HCT116 (cell line): Measurements from ENCODE around the gene DPP9. TPM values are rescaled to one million over a fixed set of nuclear protein-coding genes. Genes with fewer than 3 reads are reported as not detected.

Experiments
- ATAC-seq: fragments of 200-7000 bp; cut with Tn5 transposase; 2 replicates; pipeline ENCODE4 v1.9.1; 2020; ENCODE audit warnings: mild to moderate bottlenecking, moderate library complexity
- BruUV-seq: library from RNA; stranded (reverse); fragments of 400-500 nt; replicated peaks from 2 replicates; lab custom pipeline; 2021; lab: Mats Ljungman, UMichigan
- CTCF ChIA-PET: fragments of 300-600 bp; sonication (Branson Sonifier 250); formaldehyde crosslinking; loops from one replicate; lab custom pipeline; 2021; ENCODE audit warnings: antibody characterized with exemption; lab: Charles Lee
- POLR2A ChIA-PET: fragments of 300-600, 350-600 bp; sonication (Branson Sonifier 250); formaldehyde crosslinking; loops from one replicate; lab custom pipeline; 2021; ENCODE audit warnings: antibody characterized with exemption; lab: Charles Lee
- RAD21 ChIA-PET, 2 experiments: fragments of 300-600 bp; sonication (Branson Sonifier 250); formaldehyde crosslinking; loops; one replicate each; lab custom pipeline; 2023; ENCODE audit warnings: low total read pairs in 2 of 2; ENCODE audit not compliant: uncharacterized antibody in 2 of 2, unreplicated experiment in 2 of 2, low non-redundant PET in 1 of 2; lab: Charles Lee
- DNase-seq: peaks from one replicate; pipeline ENCODE4 v3.0.0-alpha.2; 2010; ENCODE audit warnings: low read depth, low spot score
- H2AFZ ChIP-seq: fragments of 200-600 bp; shearing (Covaris generic), sonication (generic); 2 replicates; pipeline ENCODE4 v1.6.1; 2017; ENCODE audit warnings: low read depth, mixed run types, mixed read lengths, antibody characterized with exemption, low read length; ENCODE audit not compliant: poor library complexity, severe bottlenecking
- H3K27ac ChIP-seq: 2 replicates; pipeline ENCODE4 v1.5.1; 2012; ENCODE audit warnings: low read depth, low read length
- H3K27me3 ChIP-seq: fragments of 200-600 bp; sonication (generic); 2 replicates; pipeline ENCODE4 v1.6.1; 2016; ENCODE audit warnings: mixed run types, low read length, mixed read lengths; ENCODE audit not compliant: insufficient read depth
- H3K36me3 ChIP-seq, 2 experiments: fragments of 200-500 bp in 1 of 2; fragments of 200-600 bp in 1 of 2; sonication (Bioruptor generic) in 1 of 2; sonication (generic) in 1 of 2; 2 replicates each; pipeline versions ENCODE4 v1.5.1 to v1.6.1; 2014 to 2016; ENCODE audit warnings: low read length in 2 of 2, inconsistent platforms in 1 of 2, mixed read lengths in 1 of 2, mixed run types in 1 of 2; ENCODE audit not compliant: insufficient read depth in 2 of 2, control insufficient read depth in 1 of 2
- H3K4me1 ChIP-seq, 2 experiments: fragments of 200-600 bp in 1 of 2; sonication (generic) in 1 of 2; 2 replicates each; pipeline versions ENCODE4 v1.5.1 to v1.6.1; 2012 to 2017; ENCODE audit warnings: low read length in 2 of 2, inconsistent platforms in 1 of 2, mild to moderate bottlenecking in 1 of 2, mixed read lengths in 1 of 2, mixed run types in 1 of 2, moderate library complexity in 1 of 2; ENCODE audit not compliant: insufficient read depth in 2 of 2, control insufficient read depth in 1 of 2
- H3K4me2 ChIP-seq: fragments of 200-600 bp; sonication (generic); 2 replicates; pipeline ENCODE4 v1.6.1; 2017; ENCODE audit warnings: mixed run types, low read length, mixed read lengths
- H3K4me3 ChIP-seq, 2 experiments: fragments of 200-600 bp in 1 of 2; sonication (generic) in 1 of 2; replicated peaks in 1 of 2; 2 replicates each; pipeline ENCODE4 v1.5.1; 2011 to 2016; ENCODE audit warnings: low read length in 2 of 2, control low read depth in 1 of 2, low read depth in 1 of 2, mild to moderate bottlenecking in 1 of 2, mixed read lengths in 1 of 2, mixed run types in 1 of 2
- H3K79me2 ChIP-seq: fragments of 200-600 bp; sonication (generic); 2 replicates; pipeline ENCODE4 v1.6.1; 2017; ENCODE audit warnings: mild to moderate bottlenecking, mixed run types, low read length, moderate library complexity, mixed read lengths; ENCODE audit not compliant: insufficient read depth
- H3K9ac ChIP-seq: fragments of 200-600 bp; sonication (generic); 2 replicates; pipeline ENCODE4 v1.6.1; 2016; ENCODE audit warnings: low read length, mixed read lengths
- H3K9me2 ChIP-seq: fragments of 200-600 bp; sonication (generic), shearing (Covaris generic); 2 replicates; pipeline ENCODE4 v1.6.1; 2017; ENCODE audit warnings: mixed run types, mild to moderate bottlenecking, moderate library complexity; ENCODE audit not compliant: insufficient read depth
- H3K9me3 ChIP-seq, 2 experiments: fragments of 200-500 bp in 1 of 2; fragments of 200-600 bp in 1 of 2; sonication (Bioruptor generic) in 1 of 2; sonication (generic) in 1 of 2; 2 replicates each; pipeline ENCODE4 v1.6.1; 2014 to 2017; ENCODE audit warnings: low read length in 2 of 2, mixed read lengths in 2 of 2, inconsistent platforms in 1 of 2, low read depth in 1 of 2, mild to moderate bottlenecking in 1 of 2, mixed run types in 1 of 2, moderate library complexity in 1 of 2; ENCODE audit not compliant: control insufficient read depth in 1 of 2, insufficient read depth in 1 of 2
- H4K20me1 ChIP-seq: fragments of 200-600 bp; sonication (generic), shearing (Covaris generic); 2 replicates; pipeline ENCODE4 v1.6.1; 2017; ENCODE audit warnings: mixed run types, mild to moderate bottlenecking, moderate library complexity; ENCODE audit not compliant: insufficient read depth
- CBX3 ChIP-seq: IDR thresholded peaks from 2 replicates; pipeline ENCODE4 v1.6.1; 2012; ENCODE audit warnings: low read depth
- EGR1 ChIP-seq: IDR thresholded peaks from 2 replicates; pipeline ENCODE4 v1.6.1; 2012; ENCODE audit warnings: low read depth
- EZH2 ChIP-seq: fragments of 200-600 bp; sonication (generic); IDR thresholded peaks from 2 replicates; pipeline ENCODE4 v1.6.1; 2017; ENCODE audit warnings: antibody characterized with exemption, mixed run types
- EZH2phosphoT487 ChIP-seq: fragments of 200-600 bp; IDR thresholded peaks from 2 replicates; pipeline ENCODE4 v1.6.1; 2018; ENCODE audit warnings: antibody characterized with exemption, borderline replicate concordance
- FOSL1 ChIP-seq: IDR thresholded peaks from 2 replicates; pipeline ENCODE4 v1.6.1; 2012; ENCODE audit warnings: low read depth
- POLR2A ChIP-seq: IDR thresholded peaks from 2 replicates; pipeline ENCODE4 v1.7.0; 2011; ENCODE audit warnings: borderline replicate concordance; ENCODE audit not compliant: insufficient read depth, insufficient read length; ENCODE audit errors: extremely low read depth
- POLR2AphosphoS5 ChIP-seq: IDR thresholded peaks from 2 replicates; pipeline ENCODE4 v1.6.1; 2011; ENCODE audit warnings: mild to moderate bottlenecking, low read depth, low read length, moderate library complexity
- SIN3A ChIP-seq: IDR thresholded peaks from 2 replicates; pipeline ENCODE4 v1.6.1; 2012; ENCODE audit warnings: low read depth
- TCF7L2 ChIP-seq: IDR thresholded peaks from 2 replicates; pipeline ENCODE4 v1.7.0; 2011; ENCODE audit warnings: borderline replicate concordance, inconsistent platforms; ENCODE audit not compliant: insufficient read depth, insufficient read length; ENCODE audit errors: extremely low read depth
- YY1 ChIP-seq: IDR thresholded peaks from 2 replicates; pipeline ENCODE4 v1.6.1; 2011; ENCODE audit warnings: low read length, low read depth, moderate library complexity, mild to moderate bottlenecking; ENCODE audit not compliant: insufficient replicate concordance; ENCODE audit errors: extremely low read depth
- ZFX ChIP-seq: fragments of 450-650 bp; IDR thresholded peaks from 2 replicates; pipeline ENCODE4 v1.6.1; 2017
- ZNF274 ChIP-seq: fragments of 200-500 bp; sonication (Bioruptor generic); IDR thresholded peaks from 2 replicates; pipeline ENCODE4 v1.6.1; 2014; ENCODE audit warnings: mild to moderate bottlenecking, low read depth, low read length, inconsistent platforms
- intact Hi-C: fragments of 100-400 bp; cut with micrococcal nuclease; formaldehyde crosslinking; loops from 2 replicates; pipeline ENCODE4 v1.10.0; 2022
- total RNA-seq: library from RNA; stranded (reverse); gene quantifications from one replicate; pipeline ENCODE4 v1.2.1, GENCODE V29; 2021; ENCODE audit not compliant: unreplicated experiment
- TF ChIP-seq, protein P1 (sequence below): IDR thresholded peaks from 2 replicates; pipeline ENCODE4 v1.6.1; 2011; ENCODE audit warnings: mild to moderate bottlenecking, low read length, moderate library complexity; ENCODE audit not compliant: insufficient replicate concordance; ENCODE audit errors: extremely low read depth
- TF ChIP-seq, protein P2 (sequence below): IDR thresholded peaks from 2 replicates; pipeline ENCODE4 v1.6.1; 2012
- TF ChIP-seq, protein P3 (sequence below): IDR thresholded peaks from 2 replicates; pipeline ENCODE4 v1.6.1; 2012; ENCODE audit warnings: low read depth
- TF ChIP-seq, protein P4 (sequence below): IDR thresholded peaks from 2 replicates; pipeline ENCODE4 v1.6.1; 2012

The DPP9 gene
- total RNA-seq, 1 experiment from 2014 or later = 67.6 TPM

DNA sequence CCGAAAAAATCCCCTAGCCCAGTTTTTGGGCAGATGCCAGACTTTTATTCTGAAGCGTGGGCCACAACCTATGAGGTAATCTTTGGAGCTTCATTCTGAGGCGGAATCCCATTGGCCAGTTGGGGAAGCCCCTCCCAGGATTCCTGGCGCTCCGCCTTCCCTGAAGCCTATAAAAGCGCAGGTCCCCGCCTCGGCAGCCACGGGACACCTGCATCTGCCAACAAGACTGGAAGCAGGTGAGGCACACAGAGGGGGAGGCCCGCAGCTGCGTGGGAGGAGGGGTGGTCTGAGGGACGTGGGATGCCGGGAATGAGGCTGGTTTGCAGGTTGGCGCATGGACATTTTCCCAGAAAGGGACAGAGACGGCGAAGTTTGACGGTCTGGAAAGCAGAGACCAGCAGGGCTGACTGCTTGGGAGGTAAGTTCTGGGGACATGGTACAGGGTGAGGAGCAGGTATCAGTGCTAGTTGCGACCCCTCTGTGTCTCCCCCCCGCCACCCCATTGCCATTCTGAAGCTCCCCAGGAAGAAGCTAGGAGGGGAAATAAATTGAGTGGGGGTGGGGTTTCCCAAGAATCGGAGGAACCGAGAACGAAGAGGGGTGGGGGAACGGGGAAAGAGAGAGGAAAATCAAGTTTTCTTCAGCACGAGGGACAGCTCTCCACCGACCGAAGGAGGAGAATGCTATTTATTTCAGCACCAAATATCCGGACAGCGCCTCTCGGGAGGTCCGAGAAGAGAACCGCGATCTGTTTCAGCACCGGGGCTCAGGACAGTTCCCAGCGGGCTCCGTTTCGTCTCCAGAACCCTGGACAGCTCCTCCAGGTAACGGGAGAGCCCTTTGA, 45.5 kb upstream of the DPP9 start:
- no peak overlapping the region for H3K27ac ChIP-seq
- no peak overlapping the region for H2AFZ ChIP-seq
- H3K9me3 ChIP-seq = no peaks in the 10 kb centered on the region
- no peaks in the 10 kb centered on the region for H3K79me2 ChIP-seq
- CTCF ChIA-PET = no interaction called here
- no peaks in the 10 kb centered on the region for H4K20me1 ChIP-seq
- no peak for TF ChIP-seq EZH2phosphoT487
- peak; percentile 98 for TF ChIP-seq CBX3
- TF ChIP-seq SIN3A = peak; percentile 99
- TF ChIP-seq EGR1 = no peak
- no peak for TF ChIP-seq ZFX
- TF ChIP-seq ZNF274 = no peak
- TF ChIP-seq, protein P1, sequence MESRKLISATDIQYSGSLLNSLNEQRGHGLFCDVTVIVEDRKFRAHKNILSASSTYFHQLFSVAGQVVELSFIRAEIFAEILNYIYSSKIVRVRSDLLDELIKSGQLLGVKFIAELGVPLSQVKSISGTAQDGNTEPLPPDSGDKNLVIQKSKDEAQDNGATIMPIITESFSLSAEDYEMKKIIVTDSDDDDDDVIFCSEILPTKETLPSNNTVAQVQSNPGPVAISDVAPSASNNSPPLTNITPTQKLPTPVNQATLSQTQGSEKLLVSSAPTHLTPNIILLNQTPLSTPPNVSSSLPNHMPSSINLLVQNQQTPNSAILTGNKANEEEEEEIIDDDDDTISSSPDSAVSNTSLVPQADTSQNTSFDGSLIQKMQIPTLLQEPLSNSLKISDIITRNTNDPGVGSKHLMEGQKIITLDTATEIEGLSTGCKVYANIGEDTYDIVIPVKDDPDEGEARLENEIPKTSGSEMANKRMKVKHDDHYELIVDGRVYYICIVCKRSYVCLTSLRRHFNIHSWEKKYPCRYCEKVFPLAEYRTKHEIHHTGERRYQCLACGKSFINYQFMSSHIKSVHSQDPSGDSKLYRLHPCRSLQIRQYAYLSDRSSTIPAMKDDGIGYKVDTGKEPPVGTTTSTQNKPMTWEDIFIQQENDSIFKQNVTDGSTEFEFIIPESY = no peak
- TF ChIP-seq YY1 = peak; percentile 42
- TF ChIP-seq EZH2 = no peak
- TF ChIP-seq, protein P2, sequence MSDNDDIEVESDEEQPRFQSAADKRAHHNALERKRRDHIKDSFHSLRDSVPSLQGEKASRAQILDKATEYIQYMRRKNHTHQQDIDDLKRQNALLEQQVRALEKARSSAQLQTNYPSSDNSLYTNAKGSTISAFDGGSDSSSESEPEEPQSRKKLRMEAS = peak; percentile 60; the same call in 1 of the 2 replicates
- no peak for TF ChIP-seq POLR2A
- TF ChIP-seq TCF7L2 = peak; percentile 28
- peak; percentile 82 for TF ChIP-seq POLR2AphosphoS5
- no peak for TF ChIP-seq FOSL1
- TF ChIP-seq, protein P3, sequence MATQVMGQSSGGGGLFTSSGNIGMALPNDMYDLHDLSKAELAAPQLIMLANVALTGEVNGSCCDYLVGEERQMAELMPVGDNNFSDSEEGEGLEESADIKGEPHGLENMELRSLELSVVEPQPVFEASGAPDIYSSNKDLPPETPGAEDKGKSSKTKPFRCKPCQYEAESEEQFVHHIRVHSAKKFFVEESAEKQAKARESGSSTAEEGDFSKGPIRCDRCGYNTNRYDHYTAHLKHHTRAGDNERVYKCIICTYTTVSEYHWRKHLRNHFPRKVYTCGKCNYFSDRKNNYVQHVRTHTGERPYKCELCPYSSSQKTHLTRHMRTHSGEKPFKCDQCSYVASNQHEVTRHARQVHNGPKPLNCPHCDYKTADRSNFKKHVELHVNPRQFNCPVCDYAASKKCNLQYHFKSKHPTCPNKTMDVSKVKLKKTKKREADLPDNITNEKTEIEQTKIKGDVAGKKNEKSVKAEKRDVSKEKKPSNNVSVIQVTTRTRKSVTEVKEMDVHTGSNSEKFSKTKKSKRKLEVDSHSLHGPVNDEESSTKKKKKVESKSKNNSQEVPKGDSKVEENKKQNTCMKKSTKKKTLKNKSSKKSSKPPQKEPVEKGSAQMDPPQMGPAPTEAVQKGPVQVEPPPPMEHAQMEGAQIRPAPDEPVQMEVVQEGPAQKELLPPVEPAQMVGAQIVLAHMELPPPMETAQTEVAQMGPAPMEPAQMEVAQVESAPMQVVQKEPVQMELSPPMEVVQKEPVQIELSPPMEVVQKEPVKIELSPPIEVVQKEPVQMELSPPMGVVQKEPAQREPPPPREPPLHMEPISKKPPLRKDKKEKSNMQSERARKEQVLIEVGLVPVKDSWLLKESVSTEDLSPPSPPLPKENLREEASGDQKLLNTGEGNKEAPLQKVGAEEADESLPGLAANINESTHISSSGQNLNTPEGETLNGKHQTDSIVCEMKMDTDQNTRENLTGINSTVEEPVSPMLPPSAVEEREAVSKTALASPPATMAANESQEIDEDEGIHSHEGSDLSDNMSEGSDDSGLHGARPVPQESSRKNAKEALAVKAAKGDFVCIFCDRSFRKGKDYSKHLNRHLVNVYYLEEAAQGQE = peak; percentile 96
- TF ChIP-seq, protein P4, sequence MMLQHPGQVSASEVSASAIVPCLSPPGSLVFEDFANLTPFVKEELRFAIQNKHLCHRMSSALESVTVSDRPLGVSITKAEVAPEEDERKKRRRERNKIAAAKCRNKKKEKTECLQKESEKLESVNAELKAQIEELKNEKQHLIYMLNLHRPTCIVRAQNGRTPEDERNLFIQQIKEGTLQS = no peak
- no TSS peak for BruUV-seq
- H3K4me1 ChIP-seq = peaks cover 10 to 15% of the 10 kb centered on the region in 2 experiments
- DNase-seq (peak; percentile 67), ATAC-seq (peak; percentile 77)
- no peak overlapping the region for H3K4me3 ChIP-seq
- H3K9ac ChIP-seq = no peak overlapping the region
- RAD21 ChIA-PET = no interaction called here
- POLR2A ChIA-PET = interaction anchor here (0.7 kb wide), 1 partner anchor 36 kb away, joined by 7 read pairs; no protein-coding TSS in a partner anchor
- 0 out of 2 replicates have a peak, but pooled peaks cover 2% of the 10 kb centered on the region for H3K27me3 ChIP-seq
- H3K36me3 ChIP-seq = no peaks in the 10 kb centered on the region
- no peak overlapping the region for H3K4me2 ChIP-seq
- intact Hi-C loops = no loop called here
- H3K9me2 ChIP-seq = no peaks in the 10 kb centered on the region
